PFSK-1 (cell line): ENCODE results near the gene CCNT1.

ENCODE experiments used
- FOXP2 ChIP-seq: optimal IDR thresholded peaks from 2 replicates; pipeline ENCODE3; 2011; ENCODE audit warnings: borderline replicate concordance, control low read depth, inconsistent platforms; ENCODE audit not compliant: insufficient read depth; ENCODE audit errors: extremely low read length, extremely low read depth
- POLR2AphosphoS5 ChIP-seq: IDR thresholded peaks from 2 replicates; pipeline ENCODE4 v1.6.1; 2012; ENCODE audit warnings: low read depth, mild to moderate bottlenecking, control low read depth, low read length, moderate library complexity
- SIN3A ChIP-seq: IDR thresholded peaks from 2 replicates; pipeline ENCODE4 v1.6.1; 2012; ENCODE audit warnings: mild to moderate bottlenecking, low read length, moderate library complexity, borderline replicate concordance; ENCODE audit not compliant: insufficient read depth
- TAF1 ChIP-seq: IDR thresholded peaks from 2 replicates; pipeline ENCODE4 v1.6.1; 2012; ENCODE audit warnings: low read length, control low read depth, borderline replicate concordance; ENCODE audit not compliant: insufficient read depth
- TF ChIP-seq, protein P1 (sequence below), 2 experiments: IDR thresholded peaks; 2 replicates each; pipeline versions ENCODE4 v1.6.1 to v1.8.0; 2011 to 2012; ENCODE audit warnings: low read depth in 2 of 2, low read length in 2 of 2, control low read depth in 1 of 2, inconsistent platforms in 1 of 2, mild to moderate bottlenecking in 1 of 2, moderate library complexity in 1 of 2; ENCODE audit not compliant: insufficient read depth in 1 of 2

CCNT1 gene

DNA sequence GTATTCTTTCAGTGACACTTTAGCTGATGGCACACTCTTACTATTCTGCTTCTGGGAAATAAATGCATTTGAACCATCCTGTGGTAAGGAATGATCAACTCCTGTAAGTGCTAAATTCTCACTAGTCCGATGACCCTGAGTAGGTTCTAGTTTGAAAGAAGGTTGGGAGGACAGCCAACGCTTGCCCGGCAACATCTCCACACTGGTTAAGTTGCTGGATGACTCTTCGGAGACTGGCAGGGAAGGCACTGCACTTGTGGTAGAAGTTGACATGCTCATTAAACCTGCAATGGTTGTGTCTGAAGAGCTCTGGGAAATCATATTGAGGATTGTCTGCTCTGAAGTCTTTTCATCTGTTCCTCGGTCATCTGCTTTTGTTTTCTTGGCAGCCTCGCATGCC, 22.5 kb downstream of the CCNT1 start:
- TF ChIP-seq SIN3A (no peak), POLR2AphosphoS5 (no peak), TAF1 (no peak), FOXP2 (no peak)
- TF ChIP-seq, protein P1, sequence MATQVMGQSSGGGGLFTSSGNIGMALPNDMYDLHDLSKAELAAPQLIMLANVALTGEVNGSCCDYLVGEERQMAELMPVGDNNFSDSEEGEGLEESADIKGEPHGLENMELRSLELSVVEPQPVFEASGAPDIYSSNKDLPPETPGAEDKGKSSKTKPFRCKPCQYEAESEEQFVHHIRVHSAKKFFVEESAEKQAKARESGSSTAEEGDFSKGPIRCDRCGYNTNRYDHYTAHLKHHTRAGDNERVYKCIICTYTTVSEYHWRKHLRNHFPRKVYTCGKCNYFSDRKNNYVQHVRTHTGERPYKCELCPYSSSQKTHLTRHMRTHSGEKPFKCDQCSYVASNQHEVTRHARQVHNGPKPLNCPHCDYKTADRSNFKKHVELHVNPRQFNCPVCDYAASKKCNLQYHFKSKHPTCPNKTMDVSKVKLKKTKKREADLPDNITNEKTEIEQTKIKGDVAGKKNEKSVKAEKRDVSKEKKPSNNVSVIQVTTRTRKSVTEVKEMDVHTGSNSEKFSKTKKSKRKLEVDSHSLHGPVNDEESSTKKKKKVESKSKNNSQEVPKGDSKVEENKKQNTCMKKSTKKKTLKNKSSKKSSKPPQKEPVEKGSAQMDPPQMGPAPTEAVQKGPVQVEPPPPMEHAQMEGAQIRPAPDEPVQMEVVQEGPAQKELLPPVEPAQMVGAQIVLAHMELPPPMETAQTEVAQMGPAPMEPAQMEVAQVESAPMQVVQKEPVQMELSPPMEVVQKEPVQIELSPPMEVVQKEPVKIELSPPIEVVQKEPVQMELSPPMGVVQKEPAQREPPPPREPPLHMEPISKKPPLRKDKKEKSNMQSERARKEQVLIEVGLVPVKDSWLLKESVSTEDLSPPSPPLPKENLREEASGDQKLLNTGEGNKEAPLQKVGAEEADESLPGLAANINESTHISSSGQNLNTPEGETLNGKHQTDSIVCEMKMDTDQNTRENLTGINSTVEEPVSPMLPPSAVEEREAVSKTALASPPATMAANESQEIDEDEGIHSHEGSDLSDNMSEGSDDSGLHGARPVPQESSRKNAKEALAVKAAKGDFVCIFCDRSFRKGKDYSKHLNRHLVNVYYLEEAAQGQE (IDR thresholded peaks at IDR 0.05; ENCODE audit: insufficient read depth in 1 of 2, low read depth in 2 of 2, low read length in 2 of 2), result no peak

DNA sequence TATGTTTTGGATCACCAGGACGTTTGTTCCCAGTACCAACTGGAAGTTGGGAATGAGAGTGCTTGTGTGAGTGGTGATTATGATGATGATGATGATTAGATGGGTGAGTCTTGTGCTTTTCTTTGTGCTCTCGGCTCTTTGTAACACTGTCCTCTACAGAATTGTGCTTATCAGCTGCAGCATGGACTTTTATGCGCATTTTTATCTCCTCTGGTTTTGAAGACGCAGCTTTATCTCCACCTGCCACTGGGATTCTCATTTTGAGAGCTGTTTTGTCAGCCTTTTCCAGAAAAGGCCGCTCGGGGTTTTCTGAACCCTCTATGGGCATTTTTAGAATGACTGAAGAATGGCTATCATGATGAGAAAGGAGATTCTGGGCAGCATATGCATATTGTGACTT, 22.9 kb downstream of the CCNT1 start:
- TF ChIP-seq TAF1, result no peak
- TF ChIP-seq FOXP2, result no peak
- TF ChIP-seq, protein P1 (IDR thresholded peaks at IDR 0.05; ENCODE audit: insufficient read depth in 1 of 2, low read depth in 2 of 2, low read length in 2 of 2), result no peak
- no peak for TF ChIP-seq SIN3A
- no peak for TF ChIP-seq POLR2AphosphoS5

GRCh38 chr12:48691826-48692487, 24.6 kb downstream of the CCNT1 start:
- no peak for TF ChIP-seq FOXP2
- no peak for TF ChIP-seq POLR2AphosphoS5
- no peak for TF ChIP-seq TAF1
- no peak for TF ChIP-seq SIN3A
- TF ChIP-seq, protein P1 (IDR thresholded peaks at IDR 0.05; ENCODE audit: insufficient read depth in 1 of 2, low read depth in 2 of 2, low read length in 2 of 2), result no peak

GRCh38 chr12:48690990-48691389, 25.5 kb downstream of the CCNT1 start:
- no peak for TF ChIP-seq SIN3A
- TF ChIP-seq TAF1, result no peak
- no peak for TF ChIP-seq POLR2AphosphoS5
- TF ChIP-seq FOXP2, result no peak
- TF ChIP-seq, protein P1 (IDR thresholded peaks at IDR 0.05; ENCODE audit: insufficient read depth in 1 of 2, low read depth in 2 of 2, low read length in 2 of 2), result no peak
